Measurements from ENCODE around the gene AMN.

DNA sequence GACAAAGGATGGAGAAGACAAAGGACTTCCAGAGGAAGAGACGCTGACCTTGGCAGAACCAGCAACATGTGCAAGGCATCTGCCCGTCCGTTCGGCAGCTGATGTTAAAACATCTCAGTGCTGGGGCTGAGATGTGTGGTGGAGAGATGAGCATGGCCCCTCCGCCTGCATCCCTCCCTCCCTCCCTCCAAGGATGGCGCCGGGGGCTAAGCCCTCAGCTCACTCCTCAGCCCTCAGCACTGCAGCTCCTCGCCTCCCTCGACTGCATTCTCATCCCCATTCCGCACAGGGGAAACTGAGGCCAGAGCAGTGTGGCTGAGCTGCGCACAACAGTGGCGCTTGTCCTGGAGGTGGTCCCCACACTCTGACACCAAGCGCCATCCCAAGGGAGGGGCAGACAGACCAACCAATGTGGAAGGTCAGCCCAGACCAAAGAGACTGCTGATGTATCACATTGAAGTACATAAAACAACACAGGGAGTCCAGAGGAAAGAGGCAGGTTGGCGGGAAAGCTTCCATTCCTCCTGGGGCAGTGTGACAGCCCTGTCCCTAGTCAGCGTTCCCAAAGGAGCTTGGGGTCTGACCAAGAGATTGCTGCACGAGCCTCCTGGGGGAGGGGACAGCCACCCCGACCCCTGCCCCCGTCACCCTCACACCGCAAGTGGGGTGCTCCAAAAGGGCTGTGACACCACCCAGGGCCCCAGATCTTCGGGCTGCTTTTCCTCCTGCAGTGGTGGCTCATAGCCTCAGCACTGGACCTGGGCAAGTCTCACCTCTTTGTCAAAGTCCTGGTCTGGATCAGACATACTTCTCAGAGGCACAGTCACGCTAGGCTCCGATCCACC is 15.1 kb downstream of the AMN start:
- TF ChIP-seq, protein P1, sequence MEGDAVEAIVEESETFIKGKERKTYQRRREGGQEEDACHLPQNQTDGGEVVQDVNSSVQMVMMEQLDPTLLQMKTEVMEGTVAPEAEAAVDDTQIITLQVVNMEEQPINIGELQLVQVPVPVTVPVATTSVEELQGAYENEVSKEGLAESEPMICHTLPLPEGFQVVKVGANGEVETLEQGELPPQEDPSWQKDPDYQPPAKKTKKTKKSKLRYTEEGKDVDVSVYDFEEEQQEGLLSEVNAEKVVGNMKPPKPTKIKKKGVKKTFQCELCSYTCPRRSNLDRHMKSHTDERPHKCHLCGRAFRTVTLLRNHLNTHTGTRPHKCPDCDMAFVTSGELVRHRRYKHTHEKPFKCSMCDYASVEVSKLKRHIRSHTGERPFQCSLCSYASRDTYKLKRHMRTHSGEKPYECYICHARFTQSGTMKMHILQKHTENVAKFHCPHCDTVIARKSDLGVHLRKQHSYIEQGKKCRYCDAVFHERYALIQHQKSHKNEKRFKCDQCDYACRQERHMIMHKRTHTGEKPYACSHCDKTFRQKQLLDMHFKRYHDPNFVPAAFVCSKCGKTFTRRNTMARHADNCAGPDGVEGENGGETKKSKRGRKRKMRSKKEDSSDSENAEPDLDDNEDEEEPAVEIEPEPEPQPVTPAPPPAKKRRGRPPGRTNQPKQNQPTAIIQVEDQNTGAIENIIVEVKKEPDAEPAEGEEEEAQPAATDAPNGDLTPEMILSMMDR (IDR thresholded peaks at IDR 0.05; ENCODE audit: poor library complexity): no peak
- TF ChIP-seq EZH2 (IDR thresholded peaks at IDR 0.05; ENCODE audit: borderline replicate concordance) (no peak), EZH2phosphoT487 (IDR thresholded peaks at IDR 0.05; ENCODE audit: low read depth, severe bottlenecking, unreplicated experiment) (no peak)
